ENCODE results near the gene SLC35F1.

SLC35F1 gene

DNA sequence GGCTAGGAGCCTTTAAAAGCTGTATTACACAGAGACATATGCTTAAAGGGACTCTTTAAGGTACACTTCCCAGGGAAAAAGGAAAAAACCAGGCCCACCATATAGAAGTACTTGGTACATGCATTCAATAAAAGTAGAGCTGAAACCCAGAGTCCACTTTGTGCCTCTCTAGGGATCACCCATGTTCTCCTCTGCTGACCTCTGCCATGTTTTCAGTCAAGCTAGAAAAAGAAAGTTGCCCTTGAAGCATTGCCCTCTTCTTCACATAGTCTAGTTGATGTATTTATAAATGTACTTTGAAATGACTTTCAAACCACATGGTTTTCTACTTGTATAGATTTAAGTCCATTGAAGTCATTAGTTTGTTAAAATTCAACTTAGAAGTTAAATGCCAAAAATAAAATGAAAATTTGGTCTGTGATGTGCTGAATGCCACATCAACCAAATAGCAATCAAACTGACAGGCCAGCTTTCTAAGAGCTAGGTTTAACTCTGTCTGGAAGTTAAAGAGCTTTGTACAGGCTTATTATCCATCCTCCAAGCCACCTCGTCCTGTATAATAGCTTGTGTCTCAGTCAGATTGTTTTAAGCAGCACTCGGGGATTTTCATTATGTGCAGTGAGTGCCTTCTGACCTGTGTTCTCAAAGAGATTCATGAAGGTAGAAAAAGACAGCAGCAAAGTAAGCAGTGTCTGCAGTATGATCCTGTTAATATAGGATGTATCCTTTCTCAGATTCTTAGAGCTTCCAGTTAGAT lies 402.5 kb downstream of the SLC35F1 start:
- no peak for TF ChIP-seq EP300 (IDR thresholded peaks at IDR 0.05; ENCODE audit: borderline replicate concordance)
- no peak for TF ChIP-seq ZBTB7A (IDR thresholded peaks at IDR 0.05; ENCODE audit: low read depth)
- no peak for TF ChIP-seq YY1 (IDR thresholded peaks at IDR 0.05; ENCODE audit: low read depth)
- TF ChIP-seq FOXM1 (IDR thresholded peaks at IDR 0.05; ENCODE audit: borderline replicate concordance, low read depth), result no peak
- TF ChIP-seq TCF12 (IDR thresholded peaks at IDR 0.05; ENCODE audit: low read depth), result no peak
- TF ChIP-seq CREB1 (IDR thresholded peaks at IDR 0.05; ENCODE audit: low read depth), result no peak
- TF ChIP-seq CEBPB (IDR thresholded peaks at IDR 0.05), result no peak
- TF ChIP-seq TEAD4 (IDR thresholded peaks at IDR 0.05), result no peak
- TF ChIP-seq USF1 (IDR thresholded peaks at IDR 0.05), result no peak

DNA sequence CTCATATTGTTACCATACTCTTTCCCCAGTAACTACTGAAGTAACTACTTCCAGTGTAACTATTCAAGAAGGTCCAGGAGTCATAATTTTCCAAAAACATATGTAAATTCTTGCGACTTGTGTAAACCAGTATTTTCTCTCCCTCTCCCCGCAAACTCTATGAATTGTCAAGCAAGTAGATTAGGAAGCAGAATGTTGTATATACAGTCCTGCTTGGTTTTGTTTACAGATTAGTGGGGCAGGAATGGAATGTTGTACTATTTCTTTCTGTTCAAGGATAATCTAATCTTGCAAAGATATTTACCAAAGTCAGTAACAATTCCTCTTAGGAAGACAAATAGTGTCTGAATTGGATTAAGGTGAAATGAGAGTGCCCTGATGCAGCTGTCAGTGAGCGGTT lies 406.1 kb downstream of the SLC35F1 start:
- no peak for TF ChIP-seq CEBPB (IDR thresholded peaks at IDR 0.05)
- no peak for TF ChIP-seq TAF1 (IDR thresholded peaks at IDR 0.05; ENCODE audit: low read depth)
- TF ChIP-seq TCF12 (IDR thresholded peaks at IDR 0.05; ENCODE audit: low read depth), result no peak
- no peak for TF ChIP-seq REST (IDR thresholded peaks at IDR 0.05; ENCODE audit: low read depth)
- TF ChIP-seq CREB1 (IDR thresholded peaks at IDR 0.05; ENCODE audit: low read depth), result no peak
- TF ChIP-seq EGR1 (IDR thresholded peaks at IDR 0.05), result no peak
- TF ChIP-seq RAD21 (IDR thresholded peaks at IDR 0.05; ENCODE audit: low read depth), result no peak
- no peak for TF ChIP-seq TEAD4 (IDR thresholded peaks at IDR 0.05)
- TF ChIP-seq ZBTB7A (IDR thresholded peaks at IDR 0.05; ENCODE audit: low read depth), result no peak
- TF ChIP-seq USF1 (IDR thresholded peaks at IDR 0.05), result no peak
- TF ChIP-seq YY1 (IDR thresholded peaks at IDR 0.05; ENCODE audit: low read depth), result no peak
- TF ChIP-seq EP300 (IDR thresholded peaks at IDR 0.05; ENCODE audit: borderline replicate concordance), result no peak
- no peak for TF ChIP-seq FOXM1 (IDR thresholded peaks at IDR 0.05; ENCODE audit: borderline replicate concordance, low read depth)
- TF ChIP-seq MAX (IDR thresholded peaks at IDR 0.05), result no peak
- no peak for TF ChIP-seq NFIC (IDR thresholded peaks at IDR 0.05)

GRCh38 chr6:118313762-118314161 lies 406.7 kb downstream of the SLC35F1 start:
- no peak for TF ChIP-seq CEBPB (IDR thresholded peaks at IDR 0.05)
- TF ChIP-seq USF1 (IDR thresholded peaks at IDR 0.05), result no peak
- no peak for TF ChIP-seq TEAD4 (IDR thresholded peaks at IDR 0.05)
- no peak for TF ChIP-seq RAD21 (IDR thresholded peaks at IDR 0.05; ENCODE audit: low read depth)
- TF ChIP-seq ZBTB7A (IDR thresholded peaks at IDR 0.05; ENCODE audit: low read depth), result no peak
- no peak for TF ChIP-seq EP300 (IDR thresholded peaks at IDR 0.05; ENCODE audit: borderline replicate concordance)
- TF ChIP-seq MAX (IDR thresholded peaks at IDR 0.05), result no peak
- no peak for TF ChIP-seq CREB1 (IDR thresholded peaks at IDR 0.05; ENCODE audit: low read depth)
- TF ChIP-seq EGR1 (IDR thresholded peaks at IDR 0.05), result no peak

DNA sequence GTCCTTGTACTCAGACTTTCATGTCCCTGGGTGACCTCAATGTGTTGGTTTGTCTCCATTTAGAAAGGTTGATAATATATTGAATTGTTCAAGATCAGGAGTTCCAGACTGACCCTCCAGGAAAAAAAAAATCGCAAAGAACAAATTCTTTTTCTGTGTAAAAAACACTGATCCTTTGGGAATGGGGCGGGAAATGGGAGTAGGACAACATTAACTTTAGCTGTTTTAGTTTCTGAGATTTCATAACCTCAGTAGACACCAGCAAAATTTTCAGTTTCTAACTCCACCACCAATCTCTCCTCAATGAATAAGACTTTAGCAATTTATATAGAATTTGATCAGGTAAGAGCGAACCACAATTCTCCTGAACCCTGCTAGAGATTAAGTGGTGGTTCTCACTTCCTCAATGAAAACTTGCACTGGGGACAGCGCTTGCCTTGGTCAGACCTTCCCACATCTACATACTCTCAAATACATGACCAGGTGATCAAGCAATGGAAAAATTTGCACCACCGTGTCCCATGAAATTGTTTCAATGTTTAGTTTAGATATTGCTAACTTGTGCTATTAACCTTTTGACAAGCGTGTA lies 409.8 kb downstream of the SLC35F1 start:
- no peak for TF ChIP-seq ZBTB7A (IDR thresholded peaks at IDR 0.05; ENCODE audit: low read depth)

- TF ChIP-seq NFIC (IDR thresholded peaks at IDR 0.05) (no peak), EGR1 (IDR thresholded peaks at IDR 0.05) (no peak), TAF1 (IDR thresholded peaks at IDR 0.05; ENCODE audit: low read depth) (no peak), EP300 (IDR thresholded peaks at IDR 0.05; ENCODE audit: borderline replicate concordance) (no peak), ZBTB7A (IDR thresholded peaks at IDR 0.05; ENCODE audit: low read depth) (no peak), YY1 (IDR thresholded peaks at IDR 0.05; ENCODE audit: low read depth) (no peak), TCF12 (IDR thresholded peaks at IDR 0.05; ENCODE audit: low read depth) (no peak)
Observed at GRCh38 chr6:118317581-118318563, 410.8 kb downstream of the SLC35F1 start.

GRCh38 chr6:118318648-118319047 lies 411.6 kb downstream of the SLC35F1 start:
- TF ChIP-seq RAD21 (IDR thresholded peaks at IDR 0.05; ENCODE audit: low read depth) (no peak), REST (IDR thresholded peaks at IDR 0.05; ENCODE audit: low read depth) (no peak), TCF12 (IDR thresholded peaks at IDR 0.05; ENCODE audit: low read depth) (no peak), CREB1 (IDR thresholded peaks at IDR 0.05; ENCODE audit: low read depth) (no peak), CEBPB (IDR thresholded peaks at IDR 0.05) (no peak), EGR1 (IDR thresholded peaks at IDR 0.05) (no peak), MAX (IDR thresholded peaks at IDR 0.05) (no peak), YY1 (IDR thresholded peaks at IDR 0.05; ENCODE audit: low read depth) (no peak), EP300 (IDR thresholded peaks at IDR 0.05; ENCODE audit: borderline replicate concordance) (no peak), ZBTB7A (IDR thresholded peaks at IDR 0.05; ENCODE audit: low read depth) (no peak), TEAD4 (IDR thresholded peaks at IDR 0.05) (no peak), NFIC (IDR thresholded peaks at IDR 0.05) (no peak), FOXM1 (IDR thresholded peaks at IDR 0.05; ENCODE audit: borderline replicate concordance, low read depth) (no peak), USF1 (IDR thresholded peaks at IDR 0.05) (no peak), TAF1 (IDR thresholded peaks at IDR 0.05; ENCODE audit: low read depth) (no peak)

All from Ishikawa (cell line).